Erythroblast (primary cell): ENCODE results near the gene ZNF432.
"Not testable (repeated sequence)": the region's sequence is repeated elsewhere in the genome, so short reads cannot be mapped to it uniquely, and the experiment has no call there.

Experiments used
- DNase-seq, 2 experiments: peaks; one replicate each; lab custom pipeline; 2025; lab: John Stamatoyannopoulos, UW
- GATA1 ChIP-seq: IDR thresholded peaks from 2 replicates; pipeline ENCODE4 v1.6.1; 2011; ENCODE audit warnings: low read depth, mild to moderate bottlenecking, control low read depth, low read length, moderate library complexity
- POLR2A ChIP-seq: IDR thresholded peaks from 2 replicates; pipeline ENCODE4 v1.6.1; 2011; ENCODE audit warnings: mild to moderate bottlenecking, low read length

Gene ZNF432

DNA sequence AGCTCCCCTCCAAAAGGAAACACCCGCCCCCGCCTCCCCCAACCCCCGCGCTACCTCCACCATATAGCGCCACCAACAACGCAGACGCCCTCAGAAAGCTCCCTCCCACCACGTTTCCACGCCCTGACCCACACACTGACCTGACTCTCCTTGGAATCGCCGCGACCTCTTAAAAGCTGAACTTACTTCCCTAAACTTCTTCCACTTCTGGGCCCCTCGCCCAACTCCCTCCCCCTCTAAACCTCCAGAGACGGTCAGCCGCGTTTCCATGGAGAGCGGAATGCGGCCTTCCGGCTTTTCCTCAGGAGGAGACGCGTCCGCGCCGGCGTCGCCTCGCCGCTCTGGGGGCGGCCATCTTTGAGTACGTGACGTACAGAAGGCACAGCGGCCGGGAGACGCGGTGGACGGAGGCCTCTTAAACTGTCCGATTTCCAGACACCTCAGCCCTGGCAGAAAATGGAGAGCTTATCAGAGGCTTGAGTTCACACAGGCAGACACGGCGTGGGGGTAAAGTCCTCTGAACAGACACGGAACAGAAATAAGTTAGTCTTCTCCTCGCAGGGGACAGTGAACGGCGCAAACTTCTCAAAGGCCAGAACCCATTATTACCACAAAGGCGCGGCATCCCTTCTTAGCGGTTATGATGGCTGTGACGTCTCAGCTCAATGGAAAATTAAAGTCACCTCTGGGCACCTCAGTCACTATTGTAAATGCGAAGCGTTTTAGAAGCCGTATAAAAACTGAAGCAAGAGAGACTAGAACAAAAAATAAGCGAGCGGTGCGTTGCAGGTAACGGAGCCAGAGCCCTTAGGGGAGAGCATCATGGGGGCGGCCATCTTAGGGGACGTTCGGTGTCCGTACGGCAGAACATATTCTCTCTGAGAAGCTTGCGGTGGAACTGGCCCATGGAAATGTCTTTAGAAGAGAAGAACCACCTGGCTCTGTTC lies at the start of gene ZNF432:
Gene ZNF432, minus strand, starts transcription at position 284 of the 947 bp plus-strand sequence. CDS start 1,970 bp downstream, outside the sequence.
- DNase-seq: peak; percentile 87 to 90
- TF ChIP-seq POLR2A (peak; percentile 78), GATA1 (no peak)

DNA sequence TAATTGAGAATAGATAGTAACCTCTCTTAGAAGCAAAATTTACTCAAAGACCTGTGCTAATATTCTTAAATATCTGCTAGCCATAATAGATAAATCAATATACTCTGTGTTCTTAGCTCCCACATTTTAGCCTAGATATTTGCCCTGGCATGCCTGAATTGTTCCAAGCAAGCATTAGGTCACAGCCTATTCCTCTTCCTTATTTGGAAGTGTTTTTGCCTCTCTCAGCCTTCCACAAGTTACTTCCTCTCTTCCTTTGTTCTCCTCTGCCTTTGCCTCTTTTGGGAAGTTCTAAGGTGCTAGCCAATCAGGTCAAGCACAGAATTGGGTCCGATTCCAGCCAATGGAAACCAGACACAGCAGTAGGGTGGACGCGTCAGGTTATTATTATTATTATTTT lies 47.8 kb upstream of the ZNF432 start:
- not testable (repeated sequence) for DNase-seq

DNA sequence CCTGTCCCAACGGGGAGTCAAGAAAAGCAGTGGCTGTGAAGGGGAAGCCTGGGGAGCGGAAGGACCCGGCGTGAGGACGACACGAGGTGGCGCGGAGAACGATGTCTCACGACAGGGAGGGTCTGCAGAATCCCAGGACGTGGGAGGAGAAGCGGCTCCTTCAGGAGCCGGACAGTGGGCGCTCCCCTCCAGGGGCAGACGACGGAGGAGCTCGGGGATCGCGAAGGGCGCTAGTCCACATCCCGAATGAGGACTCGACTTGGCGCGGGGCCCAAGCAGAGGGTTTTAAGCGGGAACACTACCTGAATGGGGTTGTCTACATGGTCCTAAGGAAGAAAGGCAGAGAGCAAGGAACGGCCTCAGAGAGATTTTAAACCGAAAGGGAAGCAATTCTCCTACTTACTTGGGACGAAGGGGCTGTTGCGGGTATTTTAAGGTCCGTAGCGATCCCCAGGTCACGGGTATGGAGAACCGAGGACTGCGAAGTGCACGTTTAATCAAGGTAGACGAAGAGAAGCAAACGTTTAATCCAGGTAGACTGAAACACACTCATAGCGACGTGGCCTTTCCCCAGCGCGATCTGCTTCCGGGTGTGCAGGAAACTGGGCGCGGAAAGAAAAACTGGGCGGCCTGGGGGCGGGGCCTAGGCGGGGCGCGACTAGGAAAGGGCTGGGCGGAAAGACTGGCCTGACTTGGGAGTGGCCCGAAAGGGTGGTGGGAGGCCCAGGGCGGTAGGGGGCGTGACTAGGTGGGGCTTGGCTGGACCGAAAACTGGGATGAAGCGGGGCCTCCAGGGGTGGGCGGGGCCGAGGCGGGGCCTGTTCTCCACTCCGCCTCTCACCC lies 46.8 kb upstream of the ZNF432 start, which contains the start of gene ZNF841:
Gene ZNF841, minus strand, starts transcription at position 594 of the 843 bp plus-strand sequence. CDS start 10,964 bp downstream, outside the sequence.
- peak; percentile 84 to 86 for DNase-seq
- peak; percentile 77 for TF ChIP-seq POLR2A
- TF ChIP-seq GATA1: no peak

DNA sequence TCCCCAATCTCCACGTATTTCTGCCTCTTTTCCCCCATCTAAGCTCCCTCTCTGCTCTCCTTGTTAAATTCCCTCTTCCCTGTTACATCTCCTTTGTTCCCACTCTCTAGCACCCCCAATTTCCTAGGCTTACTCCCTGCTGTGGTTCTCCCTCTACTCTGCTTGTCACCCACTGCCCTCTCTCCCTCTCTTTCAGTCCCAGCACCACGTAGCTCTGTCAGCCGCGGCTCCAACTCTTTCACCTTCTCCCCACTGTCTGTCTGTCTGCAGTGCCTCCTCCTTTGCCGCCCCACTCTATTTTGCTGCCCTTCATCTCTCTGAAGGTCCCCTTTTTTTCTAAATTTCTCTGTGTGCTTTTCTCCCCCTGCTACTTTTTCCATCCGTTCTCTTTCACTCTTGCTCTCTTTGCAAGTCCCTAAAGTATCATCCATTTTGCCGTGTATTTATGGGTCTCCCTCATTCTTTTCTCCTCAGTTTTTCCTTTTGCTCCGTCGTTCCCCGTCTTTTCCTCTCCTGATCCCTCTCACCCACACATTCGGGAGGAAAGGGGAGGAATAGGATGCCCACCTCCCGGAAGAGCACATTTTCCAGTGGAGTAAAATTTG lies 46.0 kb upstream of the ZNF432 start:
- DNase-seq: no peak
- no peak for TF ChIP-seq POLR2A
- TF ChIP-seq GATA1: no peak

DNA sequence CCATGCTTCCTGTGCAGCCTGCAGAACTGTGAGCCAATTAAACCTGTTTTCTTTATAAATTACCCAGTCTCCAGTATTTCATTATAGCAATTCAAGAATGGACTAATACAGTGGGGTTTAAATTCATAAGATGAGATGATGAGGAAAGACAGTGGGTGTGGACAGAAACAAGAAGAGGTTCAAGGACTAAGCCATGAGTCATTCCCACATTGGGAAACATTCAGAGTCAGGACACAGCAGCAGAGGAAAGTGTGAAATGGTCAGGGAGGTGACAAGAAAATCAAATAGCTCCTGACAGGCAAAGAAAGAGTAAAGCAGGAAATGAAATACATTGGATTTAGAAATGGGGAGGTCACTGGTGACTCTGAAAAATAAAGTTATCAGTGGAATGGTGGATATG lies 37.8 kb upstream of the ZNF432 start:
- no peak for DNase-seq
- TF ChIP-seq POLR2A: no peak
- TF ChIP-seq GATA1: no peak

DNA sequence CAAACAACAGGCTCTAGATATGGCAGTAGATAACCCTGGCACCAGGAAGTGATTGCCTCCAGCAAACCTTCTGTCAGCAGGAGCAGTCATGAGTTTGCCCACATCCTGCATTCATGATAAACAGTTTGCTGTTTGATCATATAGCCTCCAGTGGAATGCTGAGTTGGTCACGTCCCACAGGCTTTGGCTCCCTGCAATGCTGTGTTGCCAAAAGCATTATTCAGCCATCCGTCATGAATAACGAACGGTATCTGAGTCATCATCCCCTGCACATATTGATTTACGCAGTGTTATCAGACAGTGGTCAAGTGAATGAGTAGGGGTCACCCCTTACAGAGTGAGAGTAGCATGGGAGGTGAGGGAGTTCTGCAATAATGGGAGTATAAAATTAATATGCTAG lies 21.9 kb upstream of the ZNF432 start:
- TF ChIP-seq GATA1 (no peak), POLR2A (no peak)
- DNase-seq: no peak

DNA sequence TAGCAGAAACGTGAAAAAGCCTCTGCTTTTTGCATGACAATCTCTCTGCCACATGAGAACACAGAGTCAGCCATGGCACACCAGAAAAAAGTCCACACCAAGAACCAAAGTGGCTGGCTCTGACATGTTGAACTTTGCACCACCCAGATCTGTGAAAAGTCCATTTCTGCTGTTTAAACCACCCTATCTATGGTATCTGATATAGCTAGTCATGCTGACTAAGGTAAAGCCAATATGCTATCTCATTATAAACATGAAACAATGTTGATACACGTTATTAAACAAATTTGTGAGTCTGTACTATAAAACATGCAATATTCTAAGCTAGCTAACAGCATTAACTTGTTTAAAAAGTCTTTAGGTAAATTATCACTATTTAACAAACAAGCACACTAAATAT lies 21.0 kb upstream of the ZNF432 start:
- TF ChIP-seq GATA1 (no peak), POLR2A (no peak)
- DNase-seq: no peak

DNA sequence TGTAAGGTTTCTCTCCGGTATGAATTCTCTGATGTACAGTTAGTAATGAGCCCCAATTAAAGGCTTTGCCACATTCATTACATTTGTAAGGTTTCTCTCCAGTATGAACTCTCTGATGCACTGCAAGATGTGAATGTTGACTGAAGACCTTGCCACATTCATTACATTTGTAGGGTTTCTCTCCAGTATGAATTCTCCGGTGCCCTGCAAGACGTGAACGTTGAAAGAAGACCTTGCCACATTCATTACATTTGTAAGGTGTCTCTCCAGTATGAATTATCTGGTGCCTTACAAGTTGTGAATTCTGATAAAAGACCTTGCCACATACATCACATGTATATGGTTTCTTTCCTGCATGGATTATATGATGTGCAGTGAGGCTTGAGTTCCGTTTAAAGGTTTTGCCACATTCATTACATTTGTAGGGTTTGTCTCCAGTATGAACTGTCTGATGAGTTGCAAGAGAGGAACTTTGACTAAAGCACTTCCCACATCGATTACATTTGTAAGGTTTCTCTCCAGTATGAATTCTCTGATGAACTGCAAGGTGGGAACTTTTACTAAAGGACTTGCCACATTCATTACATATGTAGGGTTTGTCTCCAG lies 17.7 kb upstream of the ZNF432 start:
- no peak for DNase-seq
- TF ChIP-seq GATA1: no peak
- no peak for TF ChIP-seq POLR2A

DNA sequence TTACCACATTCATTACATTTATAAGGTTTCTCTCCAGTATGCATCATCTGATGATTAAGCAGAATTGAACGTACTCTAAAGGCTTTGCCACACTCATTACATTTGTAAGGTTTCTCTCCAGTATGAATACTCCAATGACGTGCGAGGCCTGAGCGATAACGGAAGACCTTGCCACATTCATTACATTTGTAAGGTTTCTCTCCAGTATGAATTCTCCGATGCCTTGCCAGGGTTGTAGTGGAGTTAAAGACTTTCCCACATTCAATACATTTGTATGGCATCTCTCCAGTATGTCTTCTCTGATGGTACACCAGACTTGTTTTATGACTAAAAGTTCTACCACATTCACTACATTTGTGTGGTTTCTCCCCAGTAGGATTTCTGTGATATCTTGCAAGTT lies 16.8 kb upstream of the ZNF432 start:
- TF ChIP-seq POLR2A (no peak), GATA1 (no peak)
- no peak for DNase-seq

DNA sequence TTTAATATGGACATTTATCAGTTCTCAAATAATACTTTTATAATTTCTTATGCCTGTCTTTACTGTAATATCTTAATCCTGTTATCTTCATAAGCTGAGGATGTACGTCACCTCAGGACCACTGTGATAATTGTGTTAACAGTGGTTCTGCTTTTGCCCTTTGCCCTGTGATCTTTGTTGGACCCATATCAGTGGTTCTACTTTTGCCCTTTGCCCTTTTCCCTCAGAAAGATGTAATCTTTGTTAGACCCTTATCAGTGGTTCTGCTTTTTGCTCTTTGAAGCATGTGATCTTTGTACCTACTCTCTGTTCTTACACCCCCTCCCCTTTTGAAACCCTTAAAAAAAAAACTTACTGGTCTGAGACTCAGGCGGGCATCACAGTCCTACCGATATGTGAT lies 7.8 kb upstream of the ZNF432 start:
- DNase-seq: not testable (repeated sequence)

DNA sequence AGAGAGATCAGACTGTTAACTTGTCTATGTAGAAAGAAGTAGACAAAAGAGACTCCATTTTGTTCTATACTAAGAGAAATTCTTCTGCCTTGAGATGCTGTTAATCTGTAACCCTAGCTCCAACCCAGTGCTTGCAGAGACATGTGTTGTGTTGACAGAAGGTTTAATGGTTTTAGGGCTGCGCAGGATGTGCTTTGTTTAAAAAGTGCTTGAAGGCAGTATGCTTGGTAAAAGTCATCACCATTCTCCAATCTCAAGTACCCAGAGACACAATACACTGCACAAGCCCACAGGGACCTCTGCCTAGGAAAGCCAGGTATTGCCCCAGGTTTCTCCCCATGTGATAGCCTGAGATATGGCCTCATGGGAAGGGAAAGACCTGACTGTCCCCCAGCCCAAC lies 3.1 kb upstream of the ZNF432 start:
- not testable (repeated sequence) for DNase-seq

DNA sequence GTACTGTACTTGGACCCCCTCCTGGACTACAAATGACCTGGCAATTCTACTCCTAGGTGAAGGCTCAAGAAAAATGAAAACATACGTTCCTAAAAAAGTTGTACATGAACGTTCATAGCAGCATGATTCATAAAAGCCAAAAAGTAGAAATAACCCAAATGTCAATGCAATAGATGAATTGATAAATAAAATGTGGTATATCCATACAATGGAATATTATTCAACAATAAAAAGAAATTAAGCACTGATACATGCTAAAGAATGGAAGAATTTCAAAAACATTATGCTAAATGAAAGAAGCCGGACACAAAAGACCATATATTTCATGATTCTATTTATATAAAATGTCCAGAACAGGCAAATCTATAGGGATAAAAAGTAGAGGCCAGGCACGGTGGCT lies 9.5 kb downstream of the ZNF432 start:
- no peak for DNase-seq

DNA sequence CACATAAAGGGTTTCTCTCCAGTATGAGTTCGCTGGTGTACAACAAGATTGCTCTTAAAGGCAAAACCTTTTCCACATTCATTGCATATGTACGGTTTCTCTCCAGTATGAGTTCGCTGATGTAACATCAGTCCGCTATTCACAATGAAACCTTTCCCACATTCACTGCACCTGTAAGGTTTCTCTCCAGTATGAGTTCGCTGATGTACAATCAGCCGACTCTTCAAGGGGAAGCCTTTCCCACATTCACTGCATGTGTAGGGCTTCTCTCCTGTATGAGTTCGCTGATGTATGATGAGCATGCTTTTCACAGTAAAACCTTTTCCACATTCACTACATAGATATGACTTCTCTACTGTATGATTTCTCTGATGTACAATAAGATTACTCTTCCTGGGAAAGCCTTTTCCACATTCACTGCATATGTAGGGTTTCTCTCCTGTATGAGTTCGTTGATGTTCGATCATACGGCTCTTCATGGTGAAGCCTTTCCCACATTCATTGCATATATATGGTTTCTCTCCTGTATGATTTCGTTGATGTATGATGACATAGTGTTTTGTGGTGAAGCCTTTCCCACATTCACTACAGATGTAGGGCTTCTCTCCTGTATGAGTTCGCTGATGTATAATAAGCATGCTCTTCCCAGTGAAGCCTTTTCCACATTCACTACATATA lies 14.4 kb downstream of the ZNF432 start:
- no peak for TF ChIP-seq GATA1
- no peak for TF ChIP-seq POLR2A
- DNase-seq: peak in 1 of 2 experiments; percentile 17

More for the DNA sequence above, 9.5 kb downstream of the ZNF432 start:
- no peak for TF ChIP-seq POLR2A

DNA sequence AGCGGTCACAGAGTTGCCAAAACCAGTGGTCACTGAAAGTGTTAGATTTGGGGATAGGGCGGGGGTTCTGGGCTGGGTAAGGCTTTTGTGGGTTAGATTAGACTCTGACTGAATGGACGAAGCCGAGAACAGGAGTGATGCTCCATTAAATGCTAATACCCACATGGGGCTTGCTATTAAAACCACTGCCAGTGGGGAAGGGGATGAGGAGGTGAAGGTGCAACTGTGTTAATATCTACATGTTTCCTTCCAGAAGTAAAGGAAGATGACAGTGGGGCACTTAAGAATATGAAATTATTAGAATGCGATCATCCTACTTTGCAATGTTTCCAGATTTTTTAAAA lies 19.9 kb downstream of the ZNF432 start:
- DNase-seq: no peak
- no peak for TF ChIP-seq GATA1
- TF ChIP-seq POLR2A: no peak
